AG08395 (cell line): ENCODE measurements around the gene TTC34.

Experiments used
- DNase-seq: peaks from one replicate; pipeline ENCODE4 v3.0.0; 2012; ENCODE audit warnings: mixed read lengths, low spot score

Gene TTC34

DNA sequence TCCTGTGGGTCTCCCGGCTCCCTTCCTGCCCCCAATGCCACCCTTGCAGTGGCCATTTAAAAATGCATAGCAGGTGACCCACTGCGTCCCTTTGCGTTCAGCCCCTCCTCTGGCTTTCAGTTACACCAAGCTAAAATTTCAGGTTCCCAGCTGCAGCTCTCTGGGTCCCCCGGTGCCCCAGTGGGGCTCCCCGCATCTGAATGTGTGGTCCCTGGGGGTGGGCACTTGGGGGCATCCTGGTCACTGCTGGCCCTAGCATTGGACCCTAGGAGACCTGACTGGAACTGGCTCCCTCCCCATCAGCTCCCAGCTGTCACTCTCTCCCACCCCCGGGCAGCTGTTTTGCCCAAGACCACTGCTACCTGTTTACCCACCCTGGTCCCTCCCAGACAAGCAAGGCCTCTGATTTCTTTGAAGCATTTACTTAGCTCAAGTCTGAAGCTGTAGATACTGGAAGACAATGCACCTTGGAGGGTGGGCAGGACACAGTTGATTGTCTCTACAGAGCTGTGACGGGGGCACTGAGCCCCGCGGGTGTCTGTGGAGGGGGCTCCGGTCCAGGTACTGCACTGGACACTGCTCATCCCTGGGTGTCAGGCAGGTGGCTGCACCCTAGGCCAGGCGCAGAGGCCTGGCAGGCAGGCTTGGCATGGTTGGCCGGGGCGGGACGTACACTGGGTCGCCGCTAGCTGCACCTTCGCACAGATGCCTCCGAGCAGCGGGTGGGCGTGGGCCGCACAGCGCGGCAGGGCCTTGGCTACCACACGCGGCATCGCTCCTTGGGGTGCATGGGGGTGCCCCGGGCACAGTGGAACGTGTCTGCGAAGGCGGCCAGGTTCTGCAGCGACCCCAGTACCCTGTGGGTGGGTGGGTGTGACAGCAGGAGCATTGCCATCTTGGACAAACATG is 211.0 kb downstream of the TTC34 start:
- no peak for DNase-seq

DNA sequence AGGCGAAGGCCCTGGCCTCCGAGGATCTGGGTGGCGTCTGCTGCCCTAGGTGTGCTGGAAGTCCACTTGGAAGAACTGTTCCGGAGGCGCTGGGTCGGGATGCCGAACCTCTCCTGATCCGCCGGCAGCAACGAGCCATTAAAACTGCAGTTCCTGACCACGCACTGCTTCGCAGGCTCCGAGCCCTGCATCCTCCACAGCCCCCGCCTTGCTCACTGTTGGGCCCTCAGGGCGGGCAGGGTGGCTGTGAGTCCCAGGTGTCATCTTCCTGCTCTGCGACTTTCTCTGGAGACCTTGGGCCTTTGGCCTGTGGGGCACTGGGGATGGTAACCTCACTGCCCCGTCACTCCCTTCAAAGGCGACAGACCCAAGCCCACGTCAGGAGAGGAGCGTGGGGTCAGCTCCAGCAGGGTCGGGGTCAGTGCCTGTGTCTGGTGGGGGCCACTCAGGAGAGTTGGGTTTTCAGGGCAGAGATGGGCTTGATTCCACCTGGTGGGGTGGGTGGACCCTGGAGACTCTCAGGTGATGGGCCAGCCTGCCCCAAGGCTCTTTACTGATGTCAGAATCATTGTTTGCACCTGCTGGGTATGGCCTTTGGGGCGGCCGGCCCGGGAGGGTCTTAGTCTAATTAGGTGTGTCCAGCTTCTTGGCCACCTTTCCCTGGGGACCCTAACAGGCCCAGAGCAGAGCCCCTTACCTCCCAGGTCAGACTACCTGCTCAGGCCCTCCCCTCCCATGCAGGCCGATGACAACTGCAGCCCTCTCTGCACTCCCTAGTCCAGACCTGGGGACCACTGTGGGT is 211.9 kb downstream of the TTC34 start:
- DNase-seq, result no peak

DNA sequence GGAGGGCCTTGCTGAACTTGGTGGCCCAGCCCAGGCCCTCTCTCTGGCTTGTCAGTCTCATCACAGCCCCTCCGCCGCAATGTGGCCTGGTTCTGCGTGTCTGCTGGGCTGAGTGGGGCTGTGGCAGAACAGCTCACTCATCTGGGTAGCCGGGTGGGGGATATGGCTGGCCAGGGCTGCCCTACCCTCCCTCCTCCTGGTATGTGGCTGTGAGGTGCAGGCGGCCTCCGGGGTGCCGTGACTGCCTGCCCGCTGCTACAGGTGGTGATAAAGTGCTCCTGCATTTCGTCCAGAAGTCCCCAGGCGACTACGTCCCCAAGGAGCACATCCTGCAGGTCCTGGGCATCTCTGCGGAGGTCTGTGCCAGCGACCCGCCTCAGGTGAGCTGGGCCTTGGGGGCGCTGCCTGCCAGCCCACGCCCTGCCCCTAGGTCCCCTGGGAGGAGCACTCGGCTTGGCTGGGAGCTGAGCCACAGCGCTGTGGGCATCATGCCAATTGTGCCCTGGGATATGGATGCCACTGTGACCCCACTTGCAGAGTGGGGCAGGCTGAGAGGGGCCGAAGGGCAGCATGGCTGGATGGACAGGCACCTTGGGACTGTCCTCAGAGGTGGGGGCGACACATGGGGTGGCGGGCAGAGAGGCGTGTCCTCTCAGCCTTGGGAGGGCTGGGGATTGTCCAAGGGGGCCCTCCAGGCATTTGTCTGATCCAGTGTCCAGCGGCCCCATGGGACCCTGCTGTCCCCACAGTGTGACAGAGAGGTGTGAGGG is 212.6 kb downstream of the TTC34 start:
- no peak for DNase-seq

DNA sequence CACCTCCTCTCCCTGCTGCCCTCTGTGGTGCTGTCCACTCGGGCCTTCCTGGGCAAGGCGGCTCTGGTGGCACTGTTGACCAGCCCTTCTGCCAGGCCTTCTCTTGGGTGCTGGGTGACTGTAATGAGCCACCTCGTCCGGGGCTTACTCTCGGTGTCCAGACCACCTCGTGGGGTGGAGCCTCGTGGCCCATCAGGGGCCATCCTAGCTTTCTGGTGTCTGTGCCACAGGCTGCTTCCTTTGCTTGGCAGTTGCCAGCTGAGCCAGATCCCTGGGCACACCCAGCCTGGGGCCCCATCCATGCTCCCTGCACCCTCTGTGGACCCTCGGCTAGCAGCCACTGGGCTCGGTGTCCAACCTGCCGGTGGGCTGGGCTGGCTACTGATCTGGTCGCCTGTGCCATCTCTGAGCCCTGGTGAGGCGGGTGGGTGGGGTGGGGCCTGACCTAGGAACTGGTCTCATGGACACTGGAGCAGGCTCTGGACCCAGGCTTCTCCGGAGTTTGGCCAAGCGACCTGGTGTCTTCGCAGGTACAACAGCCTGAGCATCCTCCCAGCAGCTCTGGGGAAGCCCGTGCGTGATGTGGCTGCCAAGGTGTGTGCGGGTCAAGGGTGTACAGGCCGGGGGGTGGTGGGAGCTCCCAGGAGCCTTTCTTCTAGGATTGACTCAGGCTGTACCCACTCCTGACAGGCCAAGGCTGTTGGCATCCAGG is 213.5 kb downstream of the TTC34 start:
- DNase-seq, result no peak

DNA sequence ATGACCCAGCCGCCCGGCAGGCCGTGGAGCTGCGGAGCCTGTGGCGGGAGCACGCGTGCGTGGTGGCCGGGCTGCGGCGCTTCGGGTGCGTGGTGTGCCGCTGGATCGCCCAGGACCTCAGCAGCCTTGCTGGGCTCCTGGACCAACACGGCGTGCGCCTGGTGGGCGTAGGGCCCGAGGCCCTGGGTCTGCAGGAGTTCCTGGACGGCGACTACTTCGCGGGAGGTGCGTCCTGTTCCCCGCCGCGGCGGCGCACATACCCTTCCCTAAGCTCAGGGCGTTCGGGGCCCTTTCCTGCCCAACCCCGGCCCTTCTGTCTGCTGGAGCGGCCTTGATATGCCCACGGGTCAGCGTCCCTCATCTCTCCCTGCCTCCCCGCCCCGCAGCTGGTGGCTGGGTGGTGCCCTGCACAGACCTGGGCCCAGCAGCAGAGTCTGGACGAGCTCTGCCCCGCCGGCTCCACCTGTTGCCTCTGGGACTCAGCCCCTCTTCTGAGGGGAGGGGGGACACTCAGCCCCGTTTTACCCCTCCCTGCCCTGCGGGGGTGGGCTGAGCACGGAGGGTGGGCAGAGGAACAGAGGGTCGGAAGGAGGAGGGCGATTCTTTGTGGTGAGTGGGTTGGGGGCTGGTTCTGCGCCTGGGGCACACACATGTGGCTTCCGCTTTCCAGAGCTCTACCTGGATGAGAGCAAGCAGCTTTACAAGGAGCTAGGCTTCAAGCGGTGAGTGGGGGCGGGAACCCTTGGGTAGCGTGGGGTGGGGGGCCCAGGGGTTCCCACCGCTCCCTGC is 214.2 kb downstream of the TTC34 start:
- DNase-seq, result peak; percentile 40

DNA sequence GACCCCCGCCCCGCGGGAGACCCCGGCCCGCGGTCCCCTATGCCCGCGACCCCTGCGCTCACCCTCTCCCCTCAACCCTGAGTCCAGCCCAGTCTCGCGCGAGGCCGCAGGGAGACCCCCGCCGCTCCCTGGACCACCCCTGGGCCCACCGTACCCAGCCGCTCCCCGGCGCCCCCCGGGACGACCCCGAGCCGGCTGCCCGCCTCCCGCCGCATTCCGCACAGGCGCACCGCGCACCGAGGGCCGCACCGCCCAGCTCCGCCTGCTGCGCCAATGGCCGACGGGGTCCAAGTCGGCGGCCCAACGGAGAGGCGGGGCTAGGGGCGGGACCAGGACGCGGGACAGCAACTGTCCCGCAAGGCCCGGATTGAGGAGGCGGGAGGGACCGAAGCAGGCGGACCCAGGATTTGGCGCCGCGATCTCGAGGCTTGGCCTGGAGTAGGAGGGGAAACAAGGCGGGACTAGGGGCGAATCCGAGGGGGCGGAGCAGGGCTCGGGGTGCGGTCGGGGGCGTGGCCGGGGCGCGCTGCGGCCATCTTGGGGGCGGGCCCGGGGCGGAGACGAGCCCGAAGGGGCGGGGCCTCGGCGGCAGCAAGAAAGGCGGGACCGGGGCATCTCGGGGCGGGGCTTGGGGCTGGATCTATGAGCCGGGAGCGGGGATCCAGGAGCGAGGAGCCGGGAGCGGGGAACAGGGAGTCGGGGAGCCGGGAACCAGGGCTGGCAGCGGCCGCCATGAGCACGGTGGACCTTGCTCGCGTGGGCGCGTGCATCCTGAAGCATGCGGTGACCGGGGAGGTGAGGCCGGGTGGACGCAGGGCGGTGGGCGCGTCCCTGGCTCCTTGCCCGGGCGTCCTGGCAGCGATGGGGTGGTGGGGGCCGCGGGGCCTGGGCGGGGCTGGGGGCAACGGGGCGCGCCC is 215.1 kb downstream of the TTC34 start, which contains the start of gene PRXL2B:
PRXL2B (plus strand) TSS at position 624 of the 917 bp plus-strand sequence; CDS start at position 733, 109 bp downstream.
- peak; percentile 100 for DNase-seq
